Karpas-422 (cell line): ENCODE measurements around the gene STX18. TPM values are rescaled to one million over a fixed set of nuclear protein-coding genes. Genes with fewer than 3 reads are reported as not detected.
A peak's percentile ranks its signal among the peaks of the same experiment; 100 is the strongest.

Experiments used
- DNase-seq: peaks from one replicate; pipeline ENCODE4 v3.0.0-alpha.2; 2015
- H2AFZ ChIP-seq: fragments of 200-600 bp; sonication (generic); 2 replicates; pipeline ENCODE4 v1.6.1; 2014; ENCODE audit warnings: antibody characterized with exemption, low read length, mixed read lengths
- H3K27ac ChIP-seq: fragments of 200-600 bp; sonication (generic); 2 replicates; pipeline ENCODE4 v1.5.1; 2014; ENCODE audit warnings: mild to moderate bottlenecking, low read length, moderate library complexity
- H3K27me3 ChIP-seq: fragments of 200-600 bp; sonication (generic); 2 replicates; pipeline ENCODE4 v1.6.1; 2014; ENCODE audit warnings: low read length, mixed read lengths
- H3K36me3 ChIP-seq: fragments of 200-600 bp; sonication (generic); 2 replicates; pipeline ENCODE4 v1.6.1; 2014; ENCODE audit warnings: low read length, mixed read lengths; ENCODE audit not compliant: insufficient read depth
- H3K4me1 ChIP-seq: fragments of 200-600 bp; sonication (generic); 2 replicates; pipeline ENCODE4 v1.6.1; 2014; ENCODE audit warnings: mild to moderate bottlenecking, low read length, mixed read lengths
- H3K4me2 ChIP-seq: fragments of 200-600 bp; sonication (generic); 2 replicates; pipeline ENCODE4 v1.6.1; 2014; ENCODE audit warnings: low read length, low read depth, mild to moderate bottlenecking; ENCODE audit not compliant: poor library complexity, severe bottlenecking
- H3K4me3 ChIP-seq: fragments of 200-600 bp; sonication (generic); 2 replicates; pipeline ENCODE4 v1.5.1; 2014; ENCODE audit warnings: mild to moderate bottlenecking, antibody characterized with exemption, low read length, mixed read lengths
- H3K79me2 ChIP-seq: fragments of 200-600 bp; sonication (generic); 2 replicates; pipeline ENCODE4 v1.6.1; 2014; ENCODE audit warnings: mild to moderate bottlenecking, low read length, mixed read lengths
- H3K9ac ChIP-seq: fragments of 200-600 bp; sonication (generic); 2 replicates; pipeline ENCODE4 v1.6.0; 2014; ENCODE audit warnings: low read length
- H3K9me2 ChIP-seq: fragments of 200-600 bp; sonication (generic), shearing (Covaris generic); replicated peaks from 2 replicates; pipeline ENCODE4 v1.6.0; 2014; ENCODE audit warnings: mild to moderate bottlenecking, low read length, moderate library complexity; ENCODE audit not compliant: insufficient read depth
- H3K9me3 ChIP-seq: fragments of 300-700, 200-600 bp; sonication (generic); 2 replicates; pipeline ENCODE4 v1.6.1; 2014; ENCODE audit warnings: low read length, mixed read lengths
- H4K20me1 ChIP-seq: fragments of 200-600 bp; sonication (generic); 2 replicates; pipeline ENCODE4 v1.6.1; 2014; ENCODE audit warnings: mild to moderate bottlenecking, antibody characterized with exemption, low read length, low read depth; ENCODE audit not compliant: insufficient read depth
- total RNA-seq: library from RNA; depleted of rRNA; stranded (reverse); fragments of >200 nt; shearing (Covaris generic); gene quantifications from 2 replicates; pipeline ENCODE4 v1.2.3, GENCODE V29; 2014; ENCODE audit warnings: low replicate concordance

STX18 gene
- total RNA-seq, 1 experiment from 2014 or later: 17.9 TPM

DNA sequence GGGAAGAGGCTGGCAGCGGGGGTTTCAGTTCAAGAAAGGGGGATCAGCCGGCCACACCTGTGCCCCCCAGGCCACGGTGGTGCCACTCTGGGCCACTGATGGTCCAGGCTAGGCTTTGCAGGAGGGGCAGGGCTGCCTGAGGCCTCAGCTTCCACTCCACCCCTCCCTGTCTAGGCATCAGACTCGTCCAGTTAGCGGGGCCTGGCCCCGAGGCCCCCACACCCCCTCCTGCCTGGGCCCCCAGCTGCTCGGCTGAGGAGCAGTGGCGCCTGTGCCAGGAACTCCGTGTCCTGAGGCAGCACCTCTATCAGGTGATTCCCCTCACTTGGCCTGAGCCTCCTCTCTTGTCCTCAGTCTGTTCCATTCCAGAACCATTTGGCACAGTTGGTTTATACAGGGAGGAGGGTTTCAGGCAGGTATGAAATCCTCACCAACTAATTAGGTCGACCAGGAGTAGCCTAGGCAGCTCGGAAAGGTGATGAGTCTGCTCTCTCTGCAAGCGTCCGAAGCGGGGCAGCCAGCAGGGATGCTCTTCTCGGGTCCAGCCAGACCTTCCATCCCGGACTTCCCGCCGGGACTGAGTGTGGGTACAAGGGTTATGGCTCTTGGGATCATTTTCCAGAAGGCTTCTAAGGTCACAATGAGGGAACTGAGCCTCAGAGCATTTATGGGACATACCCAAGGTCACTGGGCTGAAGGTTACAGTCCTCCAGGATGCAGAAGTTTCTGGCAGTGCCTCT lies 152.8 kb downstream of the STX18 start:
- Histone ChIP-seq H3K27ac (no peak overlapping the region), H3K79me2 (no peaks in the 10 kb centered on the region), H4K20me1 (no peaks in the 10 kb centered on the region), H3K4me3 (no peak overlapping the region), H3K9ac (no peak overlapping the region), H3K9me3 (no peaks in the 10 kb centered on the region), H3K36me3 (no peaks in the 10 kb centered on the region), H3K4me2 (no peak overlapping the region), H3K27me3 (no peaks in the 10 kb centered on the region), H3K4me1 (no peaks in the 10 kb centered on the region), H2AFZ (no peak overlapping the region), H3K9me2 (no peaks in the 10 kb centered on the region)
- no peak for DNase-seq

DNA sequence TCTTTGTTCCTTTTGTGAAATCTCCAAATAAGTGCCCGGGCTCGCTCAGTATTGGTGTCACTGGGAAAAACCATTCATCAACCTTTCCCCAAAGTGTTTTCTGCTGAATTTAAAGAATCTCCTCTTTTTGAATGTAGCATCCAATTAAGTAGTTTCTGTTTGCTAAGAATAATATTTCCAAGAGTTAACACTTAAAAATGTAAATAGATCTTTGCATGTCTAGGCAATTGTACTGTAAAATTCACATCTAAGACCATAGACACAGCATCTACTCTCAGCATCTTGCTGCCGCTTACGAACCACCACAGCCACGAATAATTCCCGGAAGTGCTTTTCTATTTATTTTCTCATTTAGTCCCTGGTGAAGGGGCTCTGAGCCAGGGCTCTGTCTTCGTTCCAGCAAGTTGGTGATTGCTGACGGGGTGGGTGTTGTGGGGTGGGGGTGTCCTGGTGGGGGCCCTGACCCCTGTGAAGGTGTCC lies 153.5 kb downstream of the STX18 start:
- Histone ChIP-seq H3K36me3 (no peaks in the 10 kb centered on the region), H3K9ac (no peak overlapping the region), H2AFZ (no peak overlapping the region), H3K4me3 (no peak overlapping the region), H3K9me2 (no peaks in the 10 kb centered on the region), H3K27me3 (no peaks in the 10 kb centered on the region), H3K79me2 (no peaks in the 10 kb centered on the region), H3K4me1 (peaks cover 1% of the 10 kb centered on the region), H3K27ac (no peak overlapping the region), H4K20me1 (no peaks in the 10 kb centered on the region), H3K4me2 (no peak overlapping the region), H3K9me3 (no peaks in the 10 kb centered on the region)
- DNase-seq: no peak

DNA sequence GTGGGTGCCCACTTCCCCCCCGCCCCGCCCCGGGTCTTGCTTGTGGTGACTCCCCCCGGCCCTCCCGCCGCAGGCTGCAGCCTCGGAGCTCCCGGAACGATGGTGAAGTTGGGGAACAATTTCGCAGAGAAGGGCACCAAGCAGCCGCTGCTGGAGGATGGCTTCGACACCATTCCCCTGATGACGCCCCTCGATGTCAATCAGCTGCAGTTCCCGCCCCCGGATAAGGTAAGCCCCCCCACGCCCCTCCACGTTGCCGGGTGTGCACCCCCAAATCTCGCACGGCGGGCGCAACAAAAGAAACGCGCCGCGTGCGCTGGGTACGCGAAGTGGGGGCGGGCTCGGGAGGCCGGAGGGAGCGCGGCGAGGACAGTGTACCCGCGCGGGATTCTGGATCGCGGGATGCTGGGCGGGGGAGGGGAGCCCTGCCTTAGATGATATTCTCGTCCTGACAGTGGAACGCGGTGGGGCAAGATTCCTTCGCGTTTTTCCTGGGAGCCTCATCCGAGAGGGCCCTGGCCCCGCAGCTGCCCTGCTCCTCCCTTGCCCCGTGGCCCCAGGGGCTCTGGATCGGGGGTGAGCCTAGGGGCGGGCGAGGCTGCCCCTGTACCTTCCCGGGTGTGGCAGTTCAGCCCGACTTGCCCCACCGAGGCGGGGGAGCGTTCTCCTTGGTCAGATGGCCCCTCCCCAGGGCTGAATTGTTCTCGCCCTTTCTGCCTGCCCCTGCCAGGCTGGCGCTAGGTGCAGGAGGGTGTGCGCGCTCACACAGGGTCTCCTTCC lies 154.1 kb downstream of the STX18 start:
- H3K9me3 ChIP-seq: no peaks in the 10 kb centered on the region
- no peak overlapping the region for H3K27ac ChIP-seq
- no peak overlapping the region for H2AFZ ChIP-seq
- DNase-seq: no peak
- no peak overlapping the region for H3K9ac ChIP-seq
- H3K4me3 ChIP-seq: no peak overlapping the region
- H3K79me2 ChIP-seq: no peaks in the 10 kb centered on the region
- peaks cover 8% of the 10 kb centered on the region for H3K4me1 ChIP-seq
- no peaks in the 10 kb centered on the region for H3K9me2 ChIP-seq
- H4K20me1 ChIP-seq: no peaks in the 10 kb centered on the region
- H3K27me3 ChIP-seq: no peaks in the 10 kb centered on the region
- no peaks in the 10 kb centered on the region for H3K36me3 ChIP-seq
- H3K4me2 ChIP-seq: no peak overlapping the region

DNA sequence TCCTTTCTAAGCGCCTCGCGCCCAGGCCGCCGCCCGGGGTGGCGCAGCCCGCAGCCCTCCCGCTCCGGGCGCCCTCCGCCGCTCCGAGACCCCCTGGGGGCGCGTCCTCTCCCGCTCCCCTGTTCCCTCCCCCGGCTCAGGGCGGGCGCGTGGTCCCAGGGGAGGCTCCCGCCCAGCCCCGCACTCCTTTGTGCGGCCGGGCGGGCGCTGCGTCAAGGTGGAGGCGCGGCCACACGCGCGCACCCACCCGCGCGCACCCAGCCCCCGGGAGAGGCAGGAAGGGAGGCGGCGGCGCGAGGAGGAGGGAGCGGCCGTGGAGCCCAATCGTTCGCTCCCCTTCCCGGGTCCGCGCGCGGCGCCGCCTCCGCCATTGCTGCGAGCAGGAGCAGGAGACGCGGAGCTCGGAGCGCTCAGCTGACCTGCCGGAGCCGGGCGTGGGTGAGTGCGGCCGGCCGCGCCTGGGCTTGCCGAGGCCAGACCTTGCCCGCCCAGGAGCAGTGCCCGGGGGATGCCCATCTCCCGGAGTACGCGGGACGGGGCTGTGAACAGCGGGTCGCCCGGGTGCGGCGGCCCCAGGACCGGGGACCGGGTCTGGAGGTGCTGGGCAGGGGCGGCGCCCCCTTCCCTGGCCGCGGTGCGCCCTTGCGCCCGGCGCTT lies 155.0 kb downstream of the STX18 start, which contains the start of gene NSG1:
Gene NSG1 (plus strand): TSS at position 367 of the 657 bp plus-strand sequence. CDS start 528 bp downstream, outside the sequence.
- no peak within 1 kb of the TSS for H3K4me3 ChIP-seq

DNA sequence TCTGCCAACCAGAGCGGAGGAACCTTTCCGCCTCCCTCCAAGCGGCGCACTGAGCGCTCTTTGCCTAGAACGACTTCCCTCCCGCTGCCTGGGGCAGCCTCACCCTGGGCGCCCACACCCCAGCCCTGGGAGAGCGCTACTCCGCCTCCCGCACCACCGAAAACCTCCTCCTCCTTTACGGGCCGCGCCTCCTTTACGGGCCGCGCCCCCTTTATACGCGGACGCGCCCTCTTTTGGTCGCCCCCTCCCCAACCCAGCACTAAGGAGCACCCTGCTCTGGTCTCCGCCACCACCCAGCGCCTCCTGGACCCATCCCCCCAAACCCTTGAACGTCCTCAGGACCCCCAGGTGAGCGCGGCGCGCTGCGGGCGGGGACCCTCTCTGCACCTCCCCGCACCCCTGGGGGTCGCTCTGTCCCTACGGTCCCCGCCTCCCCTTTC lies 155.5 kb downstream of the STX18 start:
- Histone ChIP-seq H2AFZ (no peak overlapping the region), H3K9me2 (no peaks in the 10 kb centered on the region), H3K4me1 (peaks cover 16% of the 10 kb centered on the region), H3K79me2 (no peaks in the 10 kb centered on the region), H3K4me3 (no peak overlapping the region), H3K9ac (no peak overlapping the region), H3K4me2 (no peak overlapping the region), H3K27me3 (no peaks in the 10 kb centered on the region), H3K9me3 (no peaks in the 10 kb centered on the region), H3K27ac (no peak overlapping the region), H4K20me1 (no peaks in the 10 kb centered on the region), H3K36me3 (no peaks in the 10 kb centered on the region)
- DNase-seq: no peak

More for the DNA sequence above, 155.0 kb downstream of the STX18 start, which contains the start of gene NSG1:
- Histone ChIP-seq H2AFZ (no peak within 1 kb of the TSS), H3K79me2 (no peaks in the 10 kb centered on the region), H3K4me1 (peaks cover 16% of the 10 kb centered on the region), H3K27ac (no peak within 1 kb of the TSS), H3K9me2 (no peaks in the 10 kb centered on the region), H3K9me3 (no peaks in the 10 kb centered on the region), H3K9ac (no peak within 1 kb of the TSS), H3K4me2 (no peak within 1 kb of the TSS), H4K20me1 (no peaks in the 10 kb centered on the region), H3K36me3 (no peaks in the 10 kb centered on the region), H3K27me3 (no peaks in the 10 kb centered on the region)
- no peak for DNase-seq

DNA sequence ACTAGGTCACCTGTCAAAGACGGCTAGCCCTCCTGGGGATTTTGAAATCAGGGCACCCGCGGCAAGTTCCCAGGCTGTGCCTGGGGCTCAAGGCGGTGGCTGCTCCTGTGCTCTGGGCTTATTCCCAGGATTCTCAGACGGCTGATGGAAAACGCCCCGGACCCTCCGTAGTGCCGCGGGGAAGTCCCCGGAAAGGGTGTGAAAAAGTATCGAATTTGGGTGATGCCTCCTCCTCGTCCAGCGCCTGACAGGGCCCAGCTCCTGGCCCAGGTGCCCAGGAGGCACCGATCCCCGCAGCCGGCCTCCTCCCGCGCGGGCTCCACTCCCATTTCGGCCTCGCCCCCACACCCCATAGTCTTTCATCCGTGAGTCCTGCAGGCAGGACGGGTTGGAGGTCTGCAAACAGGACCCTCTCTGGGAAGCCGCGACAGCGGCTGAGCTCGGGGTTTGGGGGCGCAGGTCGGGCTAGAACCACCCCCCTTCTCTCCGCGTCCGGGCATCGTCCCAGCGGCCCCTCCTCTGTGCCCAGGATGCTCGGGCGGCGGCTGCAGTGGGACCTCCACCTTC lies 156.0 kb downstream of the STX18 start:
- Histone ChIP-seq H3K9ac (no peak overlapping the region), H3K9me2 (no peaks in the 10 kb centered on the region), H3K27ac (no peak overlapping the region), H3K4me3 (no peak overlapping the region), H4K20me1 (no peaks in the 10 kb centered on the region), H2AFZ (no peak overlapping the region), H3K79me2 (no peaks in the 10 kb centered on the region), H3K4me1 (peaks cover 16% of the 10 kb centered on the region), H3K4me2 (no peak overlapping the region), H3K9me3 (no peaks in the 10 kb centered on the region), H3K36me3 (no peaks in the 10 kb centered on the region), H3K27me3 (no peaks in the 10 kb centered on the region)
- no peak for DNase-seq

DNA sequence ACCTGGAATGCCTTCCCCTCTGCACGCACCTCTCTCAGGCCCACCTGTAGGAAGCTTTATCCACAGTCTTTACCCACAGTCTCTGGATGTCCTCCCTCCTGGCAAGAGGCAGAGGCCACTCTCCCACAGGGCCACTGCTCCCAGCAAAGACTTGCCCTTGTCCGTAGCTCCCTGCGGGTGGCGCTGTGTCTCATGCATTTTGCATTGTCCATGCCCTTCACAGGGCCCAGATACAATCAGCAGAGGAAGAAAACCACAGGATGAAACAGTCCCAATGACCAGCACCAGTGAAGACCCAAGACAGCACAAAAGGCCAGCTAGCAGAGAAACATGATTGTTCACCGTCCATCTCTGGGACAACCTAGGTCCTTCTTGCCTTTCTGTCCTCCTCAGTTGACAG lies 157.0 kb downstream of the STX18 start:
- H3K27me3 ChIP-seq: no peaks in the 10 kb centered on the region

More for the DNA sequence above, 157.0 kb downstream of the STX18 start:
- Histone ChIP-seq H3K9ac (no peak overlapping the region), H3K9me3 (no peaks in the 10 kb centered on the region), H3K27ac (no peak overlapping the region), H3K4me3 (no peak overlapping the region), H2AFZ (no peak overlapping the region), H3K9me2 (no peaks in the 10 kb centered on the region), H3K4me1 (peaks cover 16% of the 10 kb centered on the region), H3K4me2 (no peak overlapping the region), H3K36me3 (no peaks in the 10 kb centered on the region), H3K79me2 (no peaks in the 10 kb centered on the region), H4K20me1 (no peaks in the 10 kb centered on the region)
- peak; percentile 69 for DNase-seq
